GM19455 (cell line): Measurements from ENCODE around the gene DNM2.
"Not testable (repeated sequence)": the region's sequence is repeated elsewhere in the genome, so short reads cannot be mapped to it uniquely, and the experiment has no call there.

Source experiments
- ATAC-seq: cut with Tn5 transposase; IDR thresholded peaks from one replicate; pipeline ENCODE4 v1.9.1; 2021; ENCODE audit not compliant: unreplicated experiment

The DNM2 gene

DNA sequence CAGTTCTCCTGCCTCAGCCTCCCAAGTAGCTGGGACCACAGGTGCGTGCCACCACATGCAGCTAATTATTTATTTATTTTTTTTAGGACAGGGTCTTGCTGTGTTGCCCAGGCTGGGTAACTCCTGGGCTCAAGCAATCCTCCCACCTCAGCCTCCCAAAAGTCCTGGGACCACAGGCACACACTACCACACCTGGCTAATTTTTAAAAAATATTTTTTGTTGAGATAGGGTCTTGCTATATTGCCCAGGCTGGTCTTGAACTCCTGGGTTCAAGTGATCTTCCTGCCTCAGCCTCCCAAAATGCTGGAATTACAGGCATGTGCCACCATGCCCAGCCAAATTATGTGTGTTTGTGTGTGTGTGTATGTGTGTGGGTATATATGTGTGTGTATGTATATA lies 139.0 kb downstream of the DNM2 start:
- not testable (repeated sequence) for ATAC-seq

DNA sequence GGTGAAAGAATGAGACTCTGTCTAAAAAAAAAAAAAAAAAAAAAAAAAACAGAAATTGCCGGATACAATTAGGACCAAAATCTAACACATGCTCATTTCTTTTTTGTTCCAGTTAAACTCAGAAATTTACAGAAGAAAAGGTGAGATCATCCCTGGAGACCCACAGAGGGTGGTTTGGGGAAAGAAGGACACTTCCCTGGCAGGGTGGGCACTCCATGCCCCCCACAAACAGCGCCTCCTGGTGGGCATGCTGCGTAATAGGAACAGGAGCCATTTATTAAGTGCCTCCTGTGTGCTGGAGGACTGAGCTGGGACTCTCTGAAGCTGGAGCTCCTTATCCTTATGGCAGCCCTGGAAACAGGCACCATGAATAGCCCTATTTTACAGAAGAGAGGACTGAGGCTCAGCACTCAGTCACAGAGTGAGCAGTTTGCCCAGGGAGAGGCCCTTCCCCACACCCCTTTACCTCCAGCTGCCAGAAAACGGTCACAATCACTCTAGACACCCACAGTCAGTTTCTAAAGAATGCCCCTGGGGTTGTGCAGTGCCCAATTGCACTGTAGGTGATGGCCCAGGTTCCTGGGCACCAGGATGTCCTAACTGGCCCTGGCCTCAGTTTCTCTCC lies 140.4 kb downstream of the DNM2 start:
- no peak for ATAC-seq

DNA sequence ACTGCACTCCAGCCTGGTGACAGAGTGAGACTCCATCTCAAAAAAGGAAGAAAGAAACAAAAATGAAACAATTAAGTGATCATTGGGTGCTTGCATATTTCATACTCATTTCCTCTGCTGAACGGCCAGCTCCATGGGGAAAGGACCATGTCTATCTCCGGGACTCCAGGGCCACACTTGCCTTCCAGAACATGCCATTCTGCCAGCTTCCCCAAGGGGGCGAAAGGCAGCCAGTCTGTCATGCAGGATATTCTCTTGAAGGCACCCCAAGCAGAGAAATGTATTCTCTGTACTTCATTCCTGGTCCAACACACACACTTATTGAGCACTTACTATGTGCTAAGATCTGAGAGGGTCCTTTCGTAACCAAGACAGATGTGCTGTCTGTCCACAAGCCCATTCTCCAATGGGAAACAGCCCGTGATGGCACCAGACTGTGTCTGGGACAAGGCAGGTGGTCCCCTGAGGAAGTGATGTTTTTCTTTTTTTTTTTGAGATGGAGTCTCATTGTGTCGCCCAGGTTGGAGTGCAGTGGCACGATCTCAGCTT lies 143.3 kb downstream of the DNM2 start:
- no peak for ATAC-seq

DNA sequence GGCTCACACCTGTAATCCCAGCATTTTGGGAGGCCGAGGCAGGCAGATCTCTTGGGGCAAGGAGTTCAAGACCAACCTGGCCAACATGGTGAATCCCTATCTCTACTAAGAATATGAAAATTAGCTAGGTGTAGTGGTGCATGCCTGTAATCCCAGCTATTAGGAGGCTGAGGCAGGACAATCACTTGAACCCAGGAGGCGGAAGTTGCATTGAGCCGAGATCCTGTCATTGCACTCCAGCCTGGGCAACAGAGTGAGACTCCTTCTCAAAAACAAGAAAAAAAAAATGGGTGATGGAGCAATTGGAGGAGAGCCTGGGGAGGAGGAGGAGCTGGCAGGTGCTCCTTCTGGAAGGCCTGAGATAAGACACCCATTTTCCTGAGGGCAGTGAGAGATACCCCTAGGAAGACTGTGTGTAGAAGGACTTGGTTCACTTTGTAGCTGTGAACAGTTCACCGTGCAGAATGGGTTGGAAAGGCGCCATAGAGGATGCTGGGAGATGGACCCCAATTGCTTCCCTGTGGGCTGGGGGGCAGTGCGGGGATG lies 144.8 kb downstream of the DNM2 start:
- no peak for ATAC-seq

DNA sequence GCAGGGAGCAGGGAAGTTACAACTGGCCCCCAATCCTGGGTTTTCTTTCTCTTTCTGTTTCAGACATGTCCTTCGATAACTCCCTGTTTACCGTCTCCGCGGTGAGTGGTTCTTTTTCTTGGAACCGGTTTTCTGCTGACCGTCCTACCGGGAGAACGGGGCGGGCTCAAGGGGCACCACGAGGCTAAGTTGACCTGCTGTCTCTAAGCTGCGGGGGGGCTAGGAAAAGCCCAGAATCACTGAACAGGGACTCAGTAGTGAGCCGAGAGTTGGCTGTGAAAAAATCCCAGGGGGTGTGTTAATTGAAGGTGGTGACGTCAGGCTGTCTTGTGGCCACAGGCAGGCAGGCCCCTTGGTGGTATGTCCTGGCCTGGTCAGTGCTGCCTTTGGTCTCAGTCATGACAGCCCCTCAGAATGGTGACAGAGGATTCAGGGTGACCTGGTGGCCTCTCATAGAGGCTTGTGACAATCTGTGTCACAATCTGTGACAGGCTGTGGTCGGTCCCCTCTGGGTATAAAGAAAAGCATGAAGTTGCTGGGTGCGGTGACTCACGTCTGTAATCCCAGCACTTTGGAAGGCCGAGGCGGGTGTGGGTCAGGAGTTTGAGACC lies 145.3 kb downstream of the DNM2 start:
- no peak for ATAC-seq

DNA sequence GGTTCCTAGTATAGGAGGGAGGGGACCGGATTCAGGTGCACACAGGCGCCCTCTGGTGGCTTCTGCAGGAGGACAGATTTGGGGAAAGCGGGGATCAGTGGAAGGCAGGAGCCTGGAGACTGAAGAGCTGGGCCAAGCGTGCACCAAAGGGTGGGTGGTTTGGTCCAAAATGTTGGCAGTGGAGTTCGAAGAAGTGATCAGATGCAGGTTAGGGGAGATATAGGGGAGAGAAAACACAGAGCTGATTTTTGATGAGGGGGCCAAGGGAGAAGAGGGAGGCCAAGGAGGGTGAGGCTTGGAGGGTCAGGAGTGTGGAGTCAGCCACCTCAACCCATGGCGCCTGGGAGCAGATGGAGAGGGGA lies 146.6 kb downstream of the DNM2 start:
- no peak for ATAC-seq

DNA sequence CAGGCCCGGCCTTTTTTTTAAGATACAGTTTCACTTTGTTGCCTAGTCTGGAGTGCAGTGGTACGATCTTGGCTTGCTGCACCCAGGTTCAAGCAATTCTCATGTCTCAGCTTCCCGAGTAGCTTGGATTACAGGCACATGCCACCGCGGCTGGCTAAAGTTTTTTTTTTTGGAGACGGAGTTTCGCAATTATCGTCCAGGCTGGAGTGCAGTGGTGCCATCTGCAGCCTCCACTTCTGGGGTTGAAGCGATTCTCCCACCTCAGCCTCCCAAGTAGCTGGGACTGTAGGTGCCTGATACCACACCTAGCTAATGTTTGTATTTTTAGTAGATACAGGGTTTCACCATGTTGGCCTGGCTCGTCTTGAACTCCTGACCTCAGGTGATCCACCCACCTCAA lies 148.6 kb downstream of the DNM2 start:
- no peak for ATAC-seq

DNA sequence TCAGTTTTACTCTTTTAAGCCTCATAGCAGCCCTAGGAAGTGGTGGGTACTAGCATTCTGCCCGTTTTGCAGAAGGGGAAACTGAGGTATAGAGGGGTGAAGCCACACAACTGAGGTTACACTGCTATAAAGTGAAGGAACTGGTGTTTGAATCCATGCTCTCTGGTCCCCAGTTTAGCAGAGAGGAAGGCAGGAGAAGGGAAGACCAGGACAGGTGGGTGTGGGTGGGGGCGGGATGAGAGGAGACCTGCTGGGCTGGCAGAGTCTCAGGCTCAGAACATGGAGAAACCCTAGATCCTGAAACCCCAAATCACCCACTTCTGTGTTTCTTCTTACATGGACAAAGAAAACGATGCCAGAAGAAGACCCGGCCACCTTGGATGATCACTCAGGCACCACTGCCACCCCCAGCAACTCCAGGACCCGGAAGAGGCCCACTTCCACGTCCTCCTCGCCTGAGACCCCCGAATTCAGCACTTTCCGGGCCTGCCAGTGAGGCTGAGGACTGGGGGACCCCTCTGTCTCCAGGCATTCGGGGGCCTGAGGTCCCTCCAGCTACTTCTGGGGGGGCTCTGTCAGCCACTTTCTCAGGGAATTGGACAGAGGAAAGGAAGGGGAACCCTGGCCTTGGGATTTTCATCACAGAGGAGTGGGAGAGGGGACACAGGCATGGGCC lies 151.1 kb downstream of the DNM2 start:
- no peak for ATAC-seq

DNA sequence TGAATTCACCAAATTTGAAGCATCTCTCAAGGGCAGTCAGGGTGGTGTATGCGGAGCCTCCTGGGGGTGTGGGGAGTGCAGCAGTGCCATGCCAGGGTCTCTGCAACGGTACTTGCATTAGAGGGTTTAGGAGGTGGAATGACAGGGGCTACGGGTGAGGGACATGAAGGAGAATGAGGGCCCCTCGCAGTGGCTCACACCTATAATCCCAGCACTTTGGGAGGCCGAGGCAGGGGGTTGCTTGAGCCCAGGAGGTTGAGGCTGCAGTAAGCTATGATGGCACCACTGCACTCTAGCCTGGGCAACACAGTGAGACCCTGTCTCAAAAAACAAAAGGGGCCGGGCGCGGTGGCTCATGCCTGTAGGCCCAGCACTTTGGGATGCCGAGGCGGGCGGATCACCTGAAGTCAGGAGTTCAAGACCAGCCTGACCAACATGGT lies 152.0 kb downstream of the DNM2 start:
- ATAC-seq, result not testable (repeated sequence)

DNA sequence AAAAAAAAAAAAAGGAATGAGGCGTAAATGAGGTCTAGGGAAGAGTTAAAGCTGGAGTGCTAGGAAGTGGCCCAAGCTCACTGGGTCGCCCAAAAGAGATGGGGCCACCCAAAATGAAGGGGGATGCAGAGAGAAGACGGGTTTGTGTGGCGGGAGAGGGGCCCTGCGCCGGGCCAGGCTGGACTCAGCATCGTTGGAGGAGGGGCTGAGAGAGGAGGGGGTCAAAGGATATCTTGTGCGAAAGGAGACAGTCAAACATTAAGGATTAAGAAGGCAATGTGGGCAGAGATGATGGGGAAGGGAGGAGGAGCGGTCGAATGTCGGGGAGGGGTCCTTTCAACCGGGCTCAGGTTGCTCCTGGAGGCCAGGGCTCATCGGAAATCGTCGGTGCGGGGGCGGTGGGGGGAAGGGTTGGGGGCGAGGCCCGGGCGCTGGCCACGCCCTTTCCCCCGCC lies 152.6 kb downstream of the DNM2 start:
- no peak for ATAC-seq

DNA sequence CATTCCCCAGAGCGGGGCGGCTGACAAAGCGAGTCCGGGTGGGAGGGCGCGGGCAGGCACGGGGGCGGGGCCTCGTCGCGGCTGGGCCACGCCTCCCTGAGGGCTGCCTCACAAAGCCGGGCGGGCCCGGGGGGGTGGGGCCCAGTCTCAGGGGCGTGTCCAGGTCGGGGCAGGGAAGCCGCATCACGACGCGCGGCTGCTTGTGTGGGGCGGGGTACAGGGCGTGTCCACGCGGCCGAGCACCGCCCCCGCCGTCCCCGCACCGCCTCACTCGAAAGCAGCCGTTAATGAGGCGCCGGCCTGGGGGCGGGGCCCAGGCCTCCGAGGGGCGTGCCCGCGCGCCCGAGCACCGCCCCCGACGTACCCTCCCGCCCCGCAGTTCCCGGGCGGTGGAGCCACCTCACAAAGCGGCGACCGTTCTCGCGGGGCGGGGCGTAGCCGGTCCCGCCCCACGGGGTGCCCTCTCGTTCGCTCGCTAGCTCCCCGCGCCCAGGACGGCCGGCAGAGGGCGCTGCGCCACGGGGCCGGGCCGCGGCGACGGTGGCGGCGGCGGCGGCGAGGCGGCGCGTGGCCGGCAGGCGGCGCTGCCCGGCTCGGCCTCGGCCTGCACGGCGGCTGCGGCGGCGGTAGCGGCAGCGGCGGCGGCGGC lies 153.2 kb downstream of the DNM2 start, which contains the start of gene CARM1:
Gene CARM1, plus strand, starts transcription at position 599 of the 649 bp plus-strand sequence. CDS start 150 bp downstream, outside the sequence.
- ATAC-seq, result peak; percentile 65

DNA sequence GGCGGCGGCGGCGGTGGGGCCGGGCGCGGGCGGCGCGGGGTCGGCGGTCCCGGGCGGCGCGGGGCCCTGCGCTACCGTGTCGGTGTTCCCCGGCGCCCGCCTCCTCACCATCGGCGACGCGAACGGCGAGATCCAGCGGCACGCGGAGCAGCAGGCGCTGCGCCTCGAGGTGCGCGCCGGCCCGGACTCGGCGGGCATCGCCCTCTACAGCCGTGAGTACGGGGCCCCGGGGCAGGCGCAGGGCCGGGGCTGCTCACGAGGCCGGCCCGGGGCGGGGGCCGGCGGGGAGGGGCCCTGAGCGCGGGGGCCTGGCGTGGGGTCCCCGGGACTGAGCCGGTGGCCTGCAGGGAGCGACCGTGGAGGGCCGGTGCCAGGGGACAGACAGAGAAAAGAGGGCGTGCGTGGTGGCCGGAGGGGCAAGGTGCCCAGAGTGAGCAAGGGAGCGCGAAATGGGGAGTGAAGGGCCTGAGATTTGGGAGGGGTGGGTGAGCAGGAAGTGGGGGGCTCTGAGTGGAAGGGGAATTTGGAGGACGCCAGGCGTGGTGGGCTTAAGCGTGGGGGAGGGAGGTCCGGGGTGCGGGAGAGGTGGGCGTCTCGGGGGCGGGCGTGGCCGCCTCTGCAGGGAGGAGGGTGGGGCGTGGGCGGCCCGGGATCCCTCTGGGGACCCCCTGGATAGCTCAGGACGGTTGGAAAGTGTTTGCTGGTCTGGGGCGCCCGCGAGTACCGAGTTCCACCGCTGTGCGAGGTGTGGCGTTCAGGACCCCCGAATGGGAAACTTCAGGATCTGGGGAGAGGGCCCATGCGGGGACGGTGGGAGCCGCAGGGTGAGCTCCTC lies 154.0 kb downstream of the DNM2 start:
- no peak for ATAC-seq

DNA sequence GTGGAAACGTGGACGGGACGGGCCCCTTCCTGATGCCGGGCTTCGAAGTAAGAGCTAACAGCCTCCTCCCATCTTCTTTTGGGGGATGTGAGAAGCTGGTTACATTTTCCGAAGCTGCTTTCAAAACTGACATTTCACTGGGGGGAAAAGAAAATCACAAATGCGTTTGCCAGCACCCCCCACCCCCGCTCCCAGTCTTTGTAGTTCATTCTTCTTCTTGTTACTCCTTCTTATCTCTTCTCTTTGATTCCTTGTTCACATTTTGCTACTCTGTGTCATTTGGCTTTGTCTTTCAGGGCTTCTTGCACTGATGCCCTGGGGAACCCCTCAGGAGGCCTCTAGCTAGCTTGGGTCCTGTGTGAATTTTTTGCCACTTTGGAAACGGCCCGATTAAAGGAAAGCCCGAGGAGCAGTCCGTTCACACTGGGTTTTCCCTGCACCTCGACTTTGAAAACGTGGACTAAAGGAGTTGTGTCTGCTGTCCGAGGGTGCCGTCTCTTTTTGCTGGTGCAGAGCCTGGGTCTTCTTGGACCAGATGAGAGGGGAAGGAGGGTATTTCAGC lies 154.7 kb downstream of the DNM2 start:
- ATAC-seq, result no peak

DNA sequence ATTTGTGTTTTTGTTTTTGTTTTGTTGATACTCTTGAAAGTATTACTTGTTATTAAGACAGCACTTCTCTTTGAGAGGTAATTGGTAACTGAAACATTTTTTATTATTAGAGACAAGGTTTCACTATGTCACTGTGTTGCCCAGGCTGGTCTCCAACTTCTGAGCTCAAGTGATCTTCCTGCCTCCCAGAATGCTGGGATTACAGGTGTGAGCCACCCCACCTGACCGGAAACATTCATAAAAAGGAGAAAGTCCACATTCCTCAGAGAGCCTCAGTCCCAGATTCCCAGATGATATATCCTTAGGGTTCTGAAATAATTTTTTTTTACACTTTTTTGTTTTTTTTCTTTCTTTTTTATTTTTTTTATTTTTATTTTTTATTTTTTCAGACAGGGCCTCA lies 156.1 kb downstream of the DNM2 start:
- ATAC-seq, result no peak

DNA sequence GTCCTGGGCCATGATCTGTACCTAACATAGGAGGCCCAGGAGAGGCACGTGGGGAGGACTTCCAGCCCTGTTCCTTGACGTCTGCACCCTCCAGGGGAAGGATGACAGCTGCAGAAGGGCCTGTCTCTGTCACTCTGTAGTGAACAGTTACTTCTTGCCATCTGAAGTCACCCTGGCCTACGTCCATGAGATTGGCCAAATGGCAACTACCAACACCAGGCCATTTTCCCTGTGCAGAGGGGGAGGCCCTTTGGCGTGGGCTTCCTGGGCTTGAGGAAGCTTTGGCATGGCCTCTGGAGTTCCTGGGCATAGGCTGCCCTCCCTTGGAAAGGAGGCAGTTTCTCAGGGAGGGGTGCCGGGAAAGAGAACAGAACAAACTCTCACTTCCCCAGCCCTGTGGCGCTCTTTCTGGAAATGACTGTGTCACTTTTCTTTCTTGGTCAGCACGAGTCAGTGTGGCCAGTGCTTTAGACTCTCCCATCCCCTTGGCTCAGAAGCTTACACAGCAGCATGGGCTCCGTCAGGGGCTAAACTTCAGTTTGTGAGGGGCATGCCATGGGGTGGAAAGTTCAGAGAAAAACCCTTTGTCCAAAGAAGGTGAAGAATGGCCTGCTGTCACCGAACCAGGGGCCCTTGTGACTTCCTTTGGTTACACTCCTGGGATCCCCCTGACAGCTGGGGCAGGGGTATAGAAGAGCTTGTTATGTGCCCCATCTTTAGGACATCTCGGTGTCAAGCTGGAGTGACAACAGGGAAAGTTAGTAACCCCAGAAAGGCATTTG lies 158.8 kb downstream of the DNM2 start:
- ATAC-seq, result no peak

DNA sequence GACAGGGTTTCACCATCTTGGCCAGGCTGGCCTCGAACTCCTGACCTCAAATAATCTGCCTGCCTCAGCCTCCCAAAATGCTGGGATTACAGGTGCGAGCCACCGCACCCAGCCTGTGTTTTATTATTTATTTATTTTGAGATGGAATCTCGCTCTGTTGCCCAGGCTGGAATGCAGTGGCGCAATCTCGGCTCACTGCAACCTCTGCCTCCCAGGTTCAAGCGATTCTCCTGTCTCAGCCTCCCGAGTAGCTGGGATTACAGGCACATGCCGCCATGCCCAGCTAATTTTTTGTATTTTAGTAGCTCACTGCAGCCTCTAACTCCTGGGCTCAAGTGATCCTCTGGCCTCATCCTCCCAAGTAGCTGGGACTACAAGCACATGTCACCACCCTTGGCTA lies 159.7 kb downstream of the DNM2 start:
- not testable (repeated sequence) for ATAC-seq

DNA sequence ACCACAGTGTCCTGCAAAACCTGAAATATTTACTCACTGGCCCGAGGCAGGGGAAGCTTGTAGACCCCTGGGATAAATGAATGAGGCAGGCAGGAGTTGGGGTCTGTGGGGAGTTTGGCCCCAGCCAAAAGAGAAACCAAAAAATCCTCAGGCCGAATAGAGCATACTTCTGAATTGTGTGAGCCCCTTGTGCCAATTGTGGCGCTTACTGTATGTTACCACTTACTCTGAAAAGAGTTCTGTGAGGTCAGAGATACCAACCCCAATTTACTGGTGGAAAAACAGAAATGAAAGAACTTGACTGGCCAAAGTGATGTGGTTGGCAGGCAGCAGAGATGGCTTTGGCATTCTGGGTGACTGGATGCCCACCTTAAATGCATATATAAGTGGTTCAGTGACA lies 160.4 kb downstream of the DNM2 start:
- no peak for ATAC-seq
